ENCODE results near the gene GSTM4. TPM values are rescaled to one million over a fixed set of nuclear protein-coding genes. Genes with fewer than 3 reads are reported as not detected.
A peak's percentile ranks its signal among the peaks of the same experiment; 100 is the strongest.

GSTM4 gene
- total and polyA plus RNA-seq, 9 of the 15 experiments (the other 6 are each of a cell fraction or from before 2014, with no cell fraction given): 18.8 to 53.4 (median 38.8) TPM

- TF ChIP-seq MTA1 (IDR thresholded peaks at IDR 0.05; ENCODE audit: borderline replicate concordance) (0 out of 2 replicates have a peak, but pooled peaks have one; percentile 16), HMGN3 (IDR thresholded peaks at IDR 0.05; ENCODE audit: borderline replicate concordance, extremely low read depth, insufficient read length, low read depth, low read length) (no peak), U2AF2 (optimal IDR thresholded peaks at IDR 0.05; ENCODE audit: low read depth, low read length) (no peak), SMAD1 (IDR thresholded peaks at IDR 0.05; ENCODE audit: low read depth, low read length, partially characterized antibody) (no peak), POU5F1 (IDR thresholded peaks at IDR 0.05; ENCODE audit: borderline replicate concordance, low read depth, low read length, partially characterized antibody) (no peak), NRF1 (conservative IDR thresholded peaks at IDR 0.05 in 1 of 2, IDR thresholded peaks at IDR 0.05 in 1 of 2) (no peak), ZBTB34 (CRISPR knock-in tag; IDR thresholded peaks at IDR 0.05) (no peak), EZH2 (IDR thresholded peaks at IDR 0.05; ENCODE audit: borderline replicate concordance, low read depth, low read length) (no peak), NFXL1 (CRISPR knock-in tag; IDR thresholded peaks at IDR 0.05) (no peak), ATF3 (IDR thresholded peaks at IDR 0.05) (peak; percentile 84), ATF3 (CRISPR knock-in tag; conservative IDR thresholded peaks at IDR 0.05) (no peak), MTA3 (IDR thresholded peaks at IDR 0.05; ENCODE audit: borderline replicate concordance) (peak; percentile 35; the same call in 1 of the 2 replicates), ZBTB9 (CRISPR knock-in tag; IDR thresholded peaks at IDR 0.05) (no peak), ZNF143 (CRISPR knock-in tag; IDR thresholded peaks at IDR 0.05) (no peak), C11orf30 (IDR thresholded peaks at IDR 0.05; ENCODE audit: low read depth) (peak; percentile 83), KAT7 (CRISPR knock-in tag; IDR thresholded peaks at IDR 0.05; ENCODE audit: borderline replicate concordance) (no peak), ATF7 (IDR thresholded peaks at IDR 0.05) (peak; percentile 46; the same call in 1 of the 2 replicates), CEBPB (tag; IDR thresholded peaks at IDR 0.05) (peak; percentile 66), SMARCE1 (IDR thresholded peaks at IDR 0.05) (peak; percentile 11; the same call in 1 of the 2 replicates), RCOR1 (IDR thresholded peaks at IDR 0.05; ENCODE audit: borderline replicate concordance in 1 of 2, low read depth in 2 of 2, low read length in 2 of 2) (peak; percentile 38 to 88; a peak in 2 of 4 replicates), HDAC2 (IDR thresholded peaks at IDR 0.05) (peak; percentile 63; the same call in 1 of the 2 replicates), ZNF316 (IDR thresholded peaks at IDR 0.05) (peak; percentile 66), MAFF (IDR thresholded peaks at IDR 0.05; ENCODE audit: low read length) (peak; percentile 76), ZBTB43 (CRISPR knock-in tag; IDR thresholded peaks at IDR 0.05) (no peak), MEIS2 (IDR thresholded peaks at IDR 0.05; ENCODE audit: partially characterized antibody) (peak; percentile 13)
Measured at GRCh38 chr1:109636201-109636952, 19.5 kb upstream of the GSTM4 start (continued).

All from K562 (cell line).